Spleen (tissue), 7 donors: ENCODE results near the gene APOA4.

ENCODE experiments used
- CTCF ChIP-seq, 11 experiments: fragments of 200-600 bp in 7 of 11; fragments of 450-650 bp in 4 of 11; sonication (generic) in 4 of 11; IDR thresholded peaks in 8 of 11; conservative IDR thresholded peaks in 3 of 11; 1 replicate in 7 of 11; 2 replicates in 4 of 11; pipeline versions ENCODE4 v1.4.0 to v1.8.0; 2016 to 2021; ENCODE audit warnings: antibody characterized with exemption in 11 of 11, inconsistent platforms in 4 of 11, mild to moderate bottlenecking in 1 of 11
- POLR2AphosphoS5 ChIP-seq, 3 donors: sonication (generic); formaldehyde crosslinking; IDR thresholded peaks; one replicate each; pipeline ENCODE4 v1.5.1; 2017; ENCODE audit warnings: antibody characterized with exemption in 3 of 3
- donor health status: DM: no; HTN: no; CAD: no; lungs with moderate emphysema.
- donor health status: DM: no; HTN: no; CAD: no.
- donor health status: DM: no; HTN: no; CAD: no.

DNA sequence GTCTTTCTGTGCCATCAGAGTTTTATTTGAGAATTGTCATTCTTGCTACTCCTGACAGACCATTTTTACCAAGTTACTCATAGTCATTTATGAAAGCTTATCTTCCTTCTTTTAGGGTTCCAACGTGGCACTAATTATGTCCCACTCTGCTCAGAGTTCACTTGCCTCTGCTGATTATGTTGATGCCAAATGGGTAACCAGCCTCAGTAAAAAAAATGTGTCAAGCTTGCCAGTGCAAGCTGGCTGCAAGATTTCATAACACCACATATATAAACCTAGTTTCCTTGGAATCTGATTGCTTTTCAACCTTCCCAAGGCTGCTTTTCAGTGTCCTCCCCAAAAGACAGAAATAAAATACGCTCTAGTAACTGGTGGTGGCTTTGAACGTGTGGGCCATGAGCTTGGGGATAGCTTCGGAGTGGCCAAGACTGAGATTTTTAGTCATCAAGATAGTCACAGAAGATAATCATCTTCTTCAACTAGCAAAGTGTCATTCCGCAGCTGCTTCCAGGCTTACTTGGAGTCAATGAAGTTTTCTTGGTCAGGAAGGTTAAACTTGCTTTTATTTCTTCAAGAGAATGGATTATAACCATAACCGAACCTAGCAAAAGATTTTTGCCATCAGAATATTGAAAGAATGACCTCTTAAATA lies 43.8 kb upstream of the APOA4 start:
- TF ChIP-seq POLR2AphosphoS5 (IDR thresholded peaks at IDR 0.05) (no peak), CTCF (IDR thresholded peaks at IDR 0.05 in 8 of 11, conservative IDR thresholded peaks at IDR 0.05 in 3 of 11) (no peak)
